Neutrophil (primary cell): Measurements from ENCODE around the gene ARHGAP25.

ENCODE experiments used
- H3K27ac ChIP-seq: fragments of 200-600 bp; sonication (generic); 2 replicates; pipeline ENCODE4 v1.5.1; 2016; ENCODE audit warnings: mild to moderate bottlenecking, moderate library complexity
- H3K27me3 ChIP-seq: fragments of 200-600 bp; sonication (generic); 2 replicates; pipeline ENCODE4 v1.6.0; 2016; ENCODE audit warnings: mild to moderate bottlenecking
- H3K36me3 ChIP-seq: fragments of 200-600 bp; sonication (generic); 2 replicates; pipeline ENCODE4 v1.5.1; 2017
- H3K4me1 ChIP-seq, 2 experiments: fragments of 200-600 bp in 1 of 2; sonication (generic) in 1 of 2; 1 replicate in 1 of 2; 2 replicates in 1 of 2; pipeline versions ENCODE4 v1.5.1 to v1.6.1; 2013 to 2016; ENCODE audit warnings: low read depth in 1 of 2, low read length in 1 of 2, mild to moderate bottlenecking in 1 of 2, moderate library complexity in 1 of 2; ENCODE audit not compliant: control insufficient read depth in 1 of 2, insufficient read depth in 1 of 2
- H3K4me3 ChIP-seq, 2 experiments: fragments of 200-600 bp in 1 of 2; sonication (generic) in 1 of 2; 1 replicate in 1 of 2; 2 replicates in 1 of 2; pipeline ENCODE4 v1.5.1; 2013 to 2016; ENCODE audit warnings: low read depth in 1 of 2, low read length in 1 of 2, mild to moderate bottlenecking in 1 of 2, moderate library complexity in 1 of 2
- H3K9me3 ChIP-seq: fragments of 200-600 bp; sonication (generic); 2 replicates; pipeline ENCODE4 v1.5.1; 2016
- CTCF ChIP-seq: fragments of 200-600 bp; sonication (generic); IDR thresholded peaks from 2 replicates; pipeline ENCODE4 v1.5.1; 2016; ENCODE audit warnings: antibody characterized with exemption

ARHGAP25 gene

GRCh38 chr2:68740400-68740914, 5.8 kb downstream of the ARHGAP25 start:
- no peak overlapping the region for H3K4me3 ChIP-seq
- no peaks in the 10 kb centered on the region for H3K27me3 ChIP-seq
- TF ChIP-seq CTCF: no peak
- no peaks in the 10 kb centered on the region for H3K9me3 ChIP-seq
- peak overlapping the region; percentile 91 for H3K27ac ChIP-seq
- peaks cover 97 to 99% of the 10 kb centered on the region in 2 experiments for H3K4me1 ChIP-seq
- no peaks in the 10 kb centered on the region for H3K36me3 ChIP-seq

- peak overlapping the region; percentile 91 for H3K27ac ChIP-seq
- H3K9me3 ChIP-seq: no peaks in the 10 kb centered on the region
- H3K4me3 ChIP-seq: peak overlapping the region in 1 of 2 experiments; percentile 54
- no peaks in the 10 kb centered on the region for H3K27me3 ChIP-seq
- TF ChIP-seq CTCF: no peak
- H3K36me3 ChIP-seq: no peaks in the 10 kb centered on the region
- H3K4me1 ChIP-seq: peaks cover 97 to 99% of the 10 kb centered on the region in 2 experiments
Measured at GRCh38 chr2:68741238-68741637, 6.6 kb downstream of the ARHGAP25 start.

- H3K27me3 ChIP-seq: no peaks in the 10 kb centered on the region
- H3K9me3 ChIP-seq: no peaks in the 10 kb centered on the region
- peak overlapping the region; percentile 91 for H3K27ac ChIP-seq
- peaks cover 94 to 95% of the 10 kb centered on the region in 2 experiments for H3K4me1 ChIP-seq
- no peaks in the 10 kb centered on the region for H3K36me3 ChIP-seq
- no peak for TF ChIP-seq CTCF
- H3K4me3 ChIP-seq: peak overlapping the region; percentile 45 to 54
Measured at GRCh38 chr2:68741805-68742306, 7.2 kb downstream of the ARHGAP25 start.

- Histone ChIP-seq H3K27me3 (no peaks in the 10 kb centered on the region), H3K9me3 (no peaks in the 10 kb centered on the region), H3K4me3 (peak overlapping the region; percentile 45 to 54), H3K36me3 (no peaks in the 10 kb centered on the region), H3K4me1 (peaks cover 84 to 85% of the 10 kb centered on the region in 2 experiments), H3K27ac (peak overlapping the region; percentile 91)
- TF ChIP-seq CTCF: no peak
Measured at GRCh38 chr2:68742626-68743415, 8.2 kb downstream of the ARHGAP25 start.

GRCh38 chr2:68743531-68743930, 8.9 kb downstream of the ARHGAP25 start:
- peaks cover 77 to 78% of the 10 kb centered on the region in 2 experiments for H3K4me1 ChIP-seq

More at GRCh38 chr2:68743531-68743930, 8.9 kb downstream of the ARHGAP25 start:
- no peaks in the 10 kb centered on the region for H3K9me3 ChIP-seq
- no peaks in the 10 kb centered on the region for H3K27me3 ChIP-seq
- no peak for TF ChIP-seq CTCF
- peak overlapping the region; percentile 91 for H3K27ac ChIP-seq
- no peaks in the 10 kb centered on the region for H3K36me3 ChIP-seq
- H3K4me3 ChIP-seq: no peak overlapping the region
